ENCODE results near the gene CTSE.

GRCh38 chr1:206023695-206024094 is at the start of gene CTSE:
- no peak for TF ChIP-seq GTF3A (CRISPR knock-in tag; conservative IDR thresholded peaks at IDR 0.05)
- no peak for TF ChIP-seq HHEX (CRISPR knock-in tag; IDR thresholded peaks at IDR 0.05)
- no peak for TF ChIP-seq MXD4 (CRISPR knock-in tag; IDR thresholded peaks at IDR 0.05)
- no peak for TF ChIP-seq AKAP8 (CRISPR knock-in tag; IDR thresholded peaks at IDR 0.05)
- TF ChIP-seq GLMP (CRISPR knock-in tag; IDR thresholded peaks at IDR 0.05; ENCODE audit: borderline replicate concordance): no peak
- TF ChIP-seq NR3C1 (CRISPR knock-in tag; IDR thresholded peaks at IDR 0.05): no peak
- TF ChIP-seq, protein P1, sequence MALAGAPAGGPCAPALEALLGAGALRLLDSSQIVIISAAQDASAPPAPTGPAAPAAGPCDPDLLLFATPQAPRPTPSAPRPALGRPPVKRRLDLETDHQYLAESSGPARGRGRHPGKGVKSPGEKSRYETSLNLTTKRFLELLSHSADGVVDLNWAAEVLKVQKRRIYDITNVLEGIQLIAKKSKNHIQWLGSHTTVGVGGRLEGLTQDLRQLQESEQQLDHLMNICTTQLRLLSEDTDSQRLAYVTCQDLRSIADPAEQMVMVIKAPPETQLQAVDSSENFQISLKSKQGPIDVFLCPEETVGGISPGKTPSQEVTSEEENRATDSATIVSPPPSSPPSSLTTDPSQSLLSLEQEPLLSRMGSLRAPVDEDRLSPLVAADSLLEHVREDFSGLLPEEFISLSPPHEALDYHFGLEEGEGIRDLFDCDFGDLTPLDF (CRISPR knock-in tag; IDR thresholded peaks at IDR 0.05): no peak
- no peak for TF ChIP-seq PPARG (CRISPR knock-in tag; conservative IDR thresholded peaks at IDR 0.05)

Measured in HepG2 (cell line).